ENCODE results near the gene SREBF1. TPM values are rescaled to one million over a fixed set of nuclear protein-coding genes. Genes with fewer than 3 reads are reported as not detected.

SREBF1 gene
- 57.6 and 67.5 TPM in 2 replicates for polyA plus RNA-seq (2014; cell fraction: cytosol; rRNA removed)
- polyA plus RNA-seq (2014; cell fraction: nucleus; rRNA removed): 182 and 191 TPM in 2 replicates

DNA sequence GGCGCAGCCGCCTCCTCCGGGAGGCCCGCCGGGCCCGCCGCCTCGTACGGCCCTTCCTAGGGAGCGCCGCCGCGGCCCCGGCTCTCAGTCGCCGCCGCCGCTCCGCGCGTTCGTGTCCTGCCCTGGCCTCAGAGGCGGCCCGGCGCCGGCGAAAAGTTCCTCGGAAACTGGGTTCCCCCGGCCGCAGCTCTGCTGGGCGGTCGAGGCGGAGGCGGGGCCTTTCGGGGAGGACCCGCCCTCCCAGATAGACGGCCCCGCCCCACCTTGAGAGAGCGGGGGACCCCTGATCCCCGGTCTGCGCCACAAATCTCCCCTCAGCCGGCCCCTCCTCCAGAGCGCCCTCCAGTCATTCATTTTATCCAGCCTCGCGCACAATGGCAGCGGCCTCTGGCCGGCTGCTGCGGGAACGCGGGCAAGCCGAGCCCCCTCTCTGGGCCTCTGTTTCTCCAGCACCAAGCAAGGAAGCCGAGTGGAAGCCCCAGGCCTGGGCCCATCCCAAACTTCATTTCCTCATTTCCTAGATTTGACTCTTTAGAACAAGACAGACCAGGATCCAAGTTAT is at the start of gene SREBF1:
Gene SREBF1, minus strand, starts transcription at position 169 of the 562 bp plus-strand sequence. CDS start 169 bp downstream, outside the sequence.
- DNase-seq (ENCODE audit: low spot score): peak; percentile 65

DNA sequence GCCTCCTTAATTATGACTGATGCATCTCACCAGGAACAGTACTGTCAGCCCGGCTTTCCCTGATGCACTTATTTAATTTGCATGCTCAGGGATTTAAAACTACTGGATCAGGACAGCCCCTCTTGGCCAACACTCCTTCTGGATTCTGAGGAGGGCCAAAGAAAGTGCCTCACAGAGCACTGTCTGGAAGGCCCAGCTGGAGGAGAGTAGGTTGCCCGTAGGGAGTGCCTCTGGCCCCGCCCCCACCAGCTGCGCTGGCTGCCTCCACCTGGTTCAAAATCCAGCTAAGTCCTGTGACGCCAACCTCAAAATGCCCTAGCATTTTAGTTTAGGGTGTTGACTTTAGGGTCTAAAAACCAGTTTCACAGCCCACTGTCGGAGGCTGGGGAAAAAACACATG is 49.4 kb upstream of the SREBF1 start:
- peak; percentile 27 for DNase-seq (ENCODE audit: low spot score)

GRCh38 chr17:17884391-17885357 is 47.9 kb upstream of the SREBF1 start:
- DNase-seq (ENCODE audit: low spot score): no peak

DNA sequence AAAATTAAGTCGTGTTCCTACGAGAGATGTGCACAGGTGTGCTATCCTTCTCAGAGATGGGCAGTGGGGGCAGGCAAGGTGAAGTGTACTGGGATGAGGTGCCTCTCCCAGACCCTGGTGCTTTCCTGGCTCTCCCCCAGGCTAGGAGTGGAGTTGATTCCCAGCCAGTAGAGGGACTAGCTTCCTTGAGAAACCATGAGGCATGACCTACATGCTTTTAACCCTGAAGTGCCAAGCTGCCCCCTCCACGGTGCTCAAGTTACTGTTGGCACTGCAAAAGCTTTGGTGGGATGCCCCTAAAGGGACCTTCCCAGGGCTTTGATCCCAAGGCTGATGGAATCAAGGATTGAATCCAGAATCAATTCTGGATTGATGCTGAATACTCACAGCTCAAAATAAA is 47.0 kb upstream of the SREBF1 start:
- DNase-seq (ENCODE audit: low spot score): no peak

DNA sequence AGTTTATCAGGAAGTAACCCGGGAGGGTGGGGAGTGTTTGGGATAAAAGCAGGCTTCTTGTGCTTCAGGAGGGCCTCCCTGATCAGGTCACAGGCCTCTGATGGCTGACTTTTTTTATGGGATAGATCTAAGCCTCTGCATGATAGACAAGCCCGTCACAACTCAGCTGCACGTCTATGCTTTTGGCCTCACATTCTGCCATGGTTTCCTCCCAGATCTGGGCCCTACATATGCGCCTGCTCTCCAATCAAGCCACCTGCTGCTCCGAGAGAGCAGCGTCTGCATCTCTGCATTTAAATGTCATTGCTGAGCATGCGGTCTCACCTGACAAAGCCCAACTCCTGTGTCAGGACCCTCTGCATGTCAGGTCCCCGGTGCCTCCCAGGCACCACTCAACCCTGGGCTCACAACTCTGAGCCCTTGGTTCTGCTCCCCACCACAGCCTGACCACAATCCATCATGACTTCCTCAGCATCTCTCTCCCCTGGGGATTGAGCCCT is 45.3 kb upstream of the SREBF1 start:
- no peak for DNase-seq (ENCODE audit: low spot score)

GRCh38 chr17:17880577-17881196 is 43.9 kb upstream of the SREBF1 start:
- DNase-seq (ENCODE audit: low spot score): no peak

GRCh38 chr17:17877529-17878358 is 41.0 kb upstream of the SREBF1 start:
- DNase-seq (ENCODE audit: low spot score): no peak

- no peak for DNase-seq (ENCODE audit: low spot score)
Observed at GRCh38 chr17:17876959-17877528, 40.3 kb upstream of the SREBF1 start.

DNA sequence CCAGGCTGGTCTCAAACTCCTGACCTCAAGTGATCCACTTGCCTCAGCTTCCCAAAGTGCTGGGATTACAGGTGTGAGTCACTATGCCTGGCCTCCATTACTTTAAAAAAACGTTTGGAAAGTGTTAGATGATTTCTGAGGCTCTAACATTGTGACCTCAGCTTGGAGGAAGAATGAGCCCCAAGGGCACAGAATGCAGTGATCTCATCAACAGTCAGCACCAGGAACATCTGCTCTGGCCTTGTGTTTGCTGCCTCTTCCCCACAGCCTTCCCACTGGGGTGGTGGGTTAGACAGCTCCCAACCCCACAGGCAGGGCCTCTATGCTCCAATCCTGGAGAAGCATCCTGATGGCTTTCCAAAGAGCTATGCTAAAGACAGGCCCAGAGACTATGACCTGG is 37.7 kb upstream of the SREBF1 start:
- no peak for DNase-seq (ENCODE audit: low spot score)

DNA sequence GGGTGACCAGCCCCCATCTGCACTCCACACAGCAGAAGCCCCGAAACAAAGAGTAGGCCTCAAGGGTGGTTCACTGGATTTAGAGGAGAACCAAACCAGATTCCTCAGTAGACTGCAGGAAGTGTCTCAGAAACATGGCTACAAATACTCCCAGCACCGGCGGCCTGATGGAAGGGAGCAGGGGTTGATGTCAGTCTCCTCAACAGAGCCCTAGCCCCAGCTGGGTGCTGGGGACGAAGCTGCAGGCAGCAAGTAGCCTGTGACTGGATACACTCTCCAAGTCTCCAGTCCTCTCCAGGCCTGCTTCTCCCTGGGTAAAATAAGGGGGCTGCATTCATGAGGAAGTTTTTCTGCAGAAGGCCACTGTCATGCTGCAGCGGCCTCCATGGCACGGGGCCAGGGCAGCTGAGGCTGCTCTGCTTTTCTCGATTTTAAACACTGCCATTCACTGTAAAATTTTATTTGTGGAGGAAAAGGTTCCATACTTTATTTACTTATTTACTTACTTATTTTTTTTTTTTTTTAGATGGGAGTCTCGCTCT is 36.7 kb upstream of the SREBF1 start:
- DNase-seq (ENCODE audit: low spot score): no peak

- no peak for DNase-seq (ENCODE audit: low spot score)
Observed at GRCh38 chr17:17872547-17873345, 36.0 kb upstream of the SREBF1 start.

DNA sequence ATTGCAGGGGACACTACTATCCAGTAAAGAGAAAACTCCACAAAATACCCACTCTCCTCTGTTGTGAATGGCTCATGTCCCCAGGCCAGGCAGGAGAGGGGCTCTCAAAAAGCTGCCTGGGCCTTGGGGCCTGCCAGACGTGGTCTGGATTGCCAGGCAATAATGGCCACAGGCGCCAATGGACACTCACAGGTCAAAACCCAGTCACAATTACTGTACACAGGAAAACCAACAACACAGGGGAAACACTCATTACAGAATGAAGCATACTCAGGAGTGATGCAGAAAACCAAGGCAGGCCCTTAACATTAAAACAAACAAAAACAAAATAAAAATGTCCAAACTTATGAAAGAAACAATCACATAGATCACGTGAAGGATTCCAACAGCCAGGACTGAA is 35.1 kb upstream of the SREBF1 start:
- no peak for DNase-seq (ENCODE audit: low spot score)

DNA sequence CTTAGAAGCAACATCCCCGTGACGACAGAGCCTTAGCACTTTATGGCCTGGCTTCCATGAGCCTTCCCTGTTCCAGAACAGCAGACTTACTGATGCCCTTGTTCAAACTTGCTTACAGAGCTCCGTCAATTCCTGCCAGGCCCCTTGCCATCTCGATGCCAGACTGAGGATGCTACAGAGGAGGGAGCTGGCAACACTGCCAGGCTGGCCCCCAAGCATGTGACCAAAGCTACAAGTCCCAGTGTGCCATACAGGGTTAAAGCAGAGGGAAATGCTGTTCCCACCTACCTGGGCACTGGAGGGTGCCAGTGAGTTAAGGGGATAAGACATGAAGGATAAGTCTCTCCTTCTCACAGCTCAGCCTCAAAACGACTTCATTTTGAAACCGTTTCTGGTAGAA is 33.5 kb upstream of the SREBF1 start:
- DNase-seq (ENCODE audit: low spot score): no peak

DNA sequence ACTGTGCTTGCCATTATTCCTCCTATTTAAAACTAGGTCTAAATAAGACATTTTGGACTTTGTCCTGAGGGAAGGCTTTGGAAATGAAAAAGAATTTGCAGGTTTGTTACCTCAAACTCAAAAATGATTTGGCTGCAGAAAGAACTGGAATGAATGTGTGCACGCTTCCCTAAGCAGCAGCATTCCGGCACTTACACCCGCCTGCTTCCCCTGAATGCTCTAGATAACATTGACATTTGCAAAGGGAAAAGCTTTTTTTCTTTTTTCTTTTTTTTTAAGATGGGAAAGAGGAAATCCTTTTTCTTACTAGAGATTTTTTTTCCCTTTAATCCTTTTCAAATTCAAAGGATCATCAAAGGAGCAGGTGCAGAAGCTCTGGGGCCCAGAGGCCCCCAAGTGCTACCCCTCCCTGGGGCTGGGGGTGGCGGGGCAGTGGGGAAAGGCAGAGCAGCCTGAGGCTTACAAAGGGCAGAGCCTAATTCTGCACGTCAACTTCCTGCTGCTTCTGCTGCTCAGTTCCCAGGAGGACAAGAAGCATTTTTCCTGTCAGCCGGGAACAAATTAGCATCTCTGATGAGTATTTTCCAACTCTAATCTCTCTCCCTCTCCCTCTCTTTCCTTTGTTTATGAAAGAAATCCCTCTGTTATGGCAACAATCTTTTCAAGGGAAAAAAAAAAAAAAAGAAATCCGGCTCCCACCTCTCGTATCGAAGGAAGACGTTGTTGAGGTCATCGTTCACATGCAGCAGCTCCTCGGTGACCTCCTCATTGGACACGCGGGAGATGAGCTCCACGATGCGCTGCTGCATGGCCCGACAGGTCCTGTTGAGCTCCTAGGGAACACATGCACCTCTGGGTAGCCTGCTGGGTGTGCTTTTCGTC is 32.1 kb upstream of the SREBF1 start:
- DNase-seq (ENCODE audit: low spot score): no peak

DNA sequence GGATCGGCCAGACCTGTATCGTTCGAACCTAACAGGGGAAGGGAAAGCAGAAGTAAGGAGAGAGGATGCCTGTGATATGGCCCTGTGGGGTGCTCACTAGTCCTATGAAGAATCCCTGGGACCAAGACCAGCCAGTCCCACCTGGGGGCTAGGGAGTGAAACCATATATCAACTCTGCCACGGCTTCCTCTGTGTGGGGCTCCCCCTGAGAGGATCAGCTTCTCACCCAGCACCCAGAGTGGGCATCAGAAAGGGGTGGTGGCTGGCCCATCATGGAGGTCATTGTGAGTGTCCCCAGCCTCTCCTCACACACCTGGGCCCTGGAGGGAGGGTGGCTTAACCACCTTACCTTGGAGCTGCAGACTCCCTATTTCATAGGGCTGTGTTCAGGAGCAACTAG is 30.1 kb upstream of the SREBF1 start:
- no peak for DNase-seq (ENCODE audit: low spot score)

DNA sequence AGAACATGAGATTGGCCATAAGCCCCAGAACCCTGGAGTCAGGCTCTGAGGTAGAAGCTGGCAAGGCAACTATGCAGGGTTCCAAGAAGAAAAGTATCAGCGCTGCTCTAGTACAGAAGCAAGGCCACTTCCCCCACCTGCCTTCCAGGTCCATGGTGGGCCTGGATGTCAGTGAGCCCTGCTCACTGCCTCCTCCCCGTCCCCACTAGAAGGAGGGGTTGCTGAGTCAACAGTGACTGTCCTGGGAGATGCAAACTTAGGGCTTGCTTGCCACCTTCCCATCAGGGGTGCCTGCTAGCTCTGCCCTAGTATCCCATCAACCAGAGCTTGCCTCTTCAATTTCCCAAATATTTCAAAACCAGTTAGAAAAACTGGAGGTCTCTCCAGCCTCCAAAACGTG is 29.6 kb upstream of the SREBF1 start:
- DNase-seq (ENCODE audit: low spot score): no peak

GRCh38 chr17:17865035-17865434 is 28.2 kb upstream of the SREBF1 start:
- DNase-seq (ENCODE audit: low spot score): no peak

DNA sequence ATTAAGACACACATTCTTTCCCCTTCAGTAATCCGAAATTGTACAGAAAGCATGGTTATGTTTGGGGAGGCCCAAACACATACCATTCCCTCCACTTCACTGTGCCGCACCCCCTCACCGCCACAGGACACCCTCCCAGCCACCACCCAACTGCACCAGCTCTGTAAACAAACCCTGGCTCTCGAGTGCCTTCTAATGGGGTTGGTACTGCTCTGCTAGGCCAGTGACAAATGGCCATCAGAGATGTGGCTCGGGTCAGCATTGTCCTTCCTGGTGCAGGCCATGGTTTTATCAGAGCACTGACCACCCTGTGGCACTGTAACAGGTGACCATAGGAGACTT is 24.0 kb upstream of the SREBF1 start:
- DNase-seq (ENCODE audit: low spot score): no peak

Data from SK-N-DZ (cell line).